Measurements from ENCODE around the gene RASSF8. TPM values are rescaled to one million over a fixed set of nuclear protein-coding genes. Genes with fewer than 3 reads are reported as not detected.

RASSF8 gene
- polyA plus RNA-seq, 3 donors: 0.08 to 0.39 TPM; not detected in 1

DNA sequence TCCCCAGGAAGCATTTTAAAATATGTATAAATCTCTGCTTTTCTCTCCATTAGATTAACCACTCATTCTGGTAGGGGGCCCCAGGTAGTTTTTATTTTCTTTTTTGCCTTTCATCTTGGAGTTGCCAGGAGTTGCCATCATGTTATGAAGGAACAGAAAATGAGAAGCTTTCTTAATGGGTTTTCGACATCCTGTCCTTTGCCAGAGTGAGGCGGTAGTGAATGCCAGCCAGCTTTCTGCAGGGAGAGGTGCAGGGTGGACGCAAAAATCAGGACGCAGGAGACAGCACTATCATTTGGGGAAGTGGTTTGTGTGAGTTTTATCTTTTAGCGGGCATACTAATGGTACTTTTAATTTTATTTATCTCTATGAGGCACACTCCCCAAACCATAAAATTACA lies 1.7 kb downstream of the RASSF8 start:
- Histone ChIP-seq H3K4me3 (replicated peaks in 1 of 3; ENCODE audit: low read depth in 2 of 3, low read length in 3 of 3) (peak overlapping the region in 1 of 3 experiments; percentile 79), H4K20me1 (ENCODE audit: insufficient read depth, low read length) (no peaks in the 10 kb centered on the region), H3K9ac (ENCODE audit: insufficient read depth, low read length, poor library complexity, severe bottlenecking) (no peak overlapping the region), H3K4me2 (replicated peaks; ENCODE audit: extremely low read depth, low read length, poor library complexity, severe bottlenecking) (peak overlapping the region; percentile 93), H3K27me3 (ENCODE audit: control insufficient read depth in 2 of 2, insufficient read depth in 2 of 2, low read length in 2 of 2) (peaks cover 34 to 41% of the 10 kb centered on the region in 2 donors), H3K36me3 (replicated peaks in 1 of 2; ENCODE audit: control insufficient read depth in 1 of 2, insufficient read depth in 2 of 2, low read length in 2 of 2) (no peaks in the 10 kb centered on the region), H3K79me2 (ENCODE audit: insufficient read depth, low read length) (no peaks in the 10 kb centered on the region), H3K9me3 (replicated peaks in 1 of 2; ENCODE audit: control insufficient read depth in 1 of 2, insufficient read depth in 1 of 2, low read length in 2 of 2) (no peaks in the 10 kb centered on the region), H3K4me1 (ENCODE audit: control insufficient read depth in 1 of 2, insufficient read depth in 2 of 2, low read length in 2 of 2) (peaks cover 19 to 20% of the 10 kb centered on the region in 2 donors), H3K27ac (ENCODE audit: low read depth in 1 of 2, low read length in 2 of 2) (no peak overlapping the region), H2AFZ (ENCODE audit: insufficient read depth, low read depth, low read length, poor library complexity, severe bottlenecking) (no peak overlapping the region)
- TF ChIP-seq, protein P1, sequence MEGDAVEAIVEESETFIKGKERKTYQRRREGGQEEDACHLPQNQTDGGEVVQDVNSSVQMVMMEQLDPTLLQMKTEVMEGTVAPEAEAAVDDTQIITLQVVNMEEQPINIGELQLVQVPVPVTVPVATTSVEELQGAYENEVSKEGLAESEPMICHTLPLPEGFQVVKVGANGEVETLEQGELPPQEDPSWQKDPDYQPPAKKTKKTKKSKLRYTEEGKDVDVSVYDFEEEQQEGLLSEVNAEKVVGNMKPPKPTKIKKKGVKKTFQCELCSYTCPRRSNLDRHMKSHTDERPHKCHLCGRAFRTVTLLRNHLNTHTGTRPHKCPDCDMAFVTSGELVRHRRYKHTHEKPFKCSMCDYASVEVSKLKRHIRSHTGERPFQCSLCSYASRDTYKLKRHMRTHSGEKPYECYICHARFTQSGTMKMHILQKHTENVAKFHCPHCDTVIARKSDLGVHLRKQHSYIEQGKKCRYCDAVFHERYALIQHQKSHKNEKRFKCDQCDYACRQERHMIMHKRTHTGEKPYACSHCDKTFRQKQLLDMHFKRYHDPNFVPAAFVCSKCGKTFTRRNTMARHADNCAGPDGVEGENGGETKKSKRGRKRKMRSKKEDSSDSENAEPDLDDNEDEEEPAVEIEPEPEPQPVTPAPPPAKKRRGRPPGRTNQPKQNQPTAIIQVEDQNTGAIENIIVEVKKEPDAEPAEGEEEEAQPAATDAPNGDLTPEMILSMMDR (IDR thresholded peaks at IDR 0.05): no peak
- WGBS (ENCODE audit: insufficient coverage): 4% methylated on average over 2 of the region's 5 CpGs
- Mint-ChIP-seq H3K27ac (peak overlapping the region in 1 of 7 donors; percentile 47), H3K9me3 (peaks cover 0 to 4% (median 2%) of the 10 kb centered on the region in 7 donors), H3K4me3 (peak overlapping the region; percentile 88 to 94), H3K4me1 (peaks cover 24% of the 10 kb centered on the region), H3K36me3 (peaks cover 0 to 2% of the 10 kb centered on the region in 2 donors), H3K27me3 (ENCODE audit: low read depth in 3 of 3) (peaks cover 47 to 52% (median 50%) of the 10 kb centered on the region in 3 donors)
- DNase-seq: peak; percentile 8 to 13 (median 12)
- intact Hi-C loops (cut with micrococcal nuclease): no loop called here

DNA sequence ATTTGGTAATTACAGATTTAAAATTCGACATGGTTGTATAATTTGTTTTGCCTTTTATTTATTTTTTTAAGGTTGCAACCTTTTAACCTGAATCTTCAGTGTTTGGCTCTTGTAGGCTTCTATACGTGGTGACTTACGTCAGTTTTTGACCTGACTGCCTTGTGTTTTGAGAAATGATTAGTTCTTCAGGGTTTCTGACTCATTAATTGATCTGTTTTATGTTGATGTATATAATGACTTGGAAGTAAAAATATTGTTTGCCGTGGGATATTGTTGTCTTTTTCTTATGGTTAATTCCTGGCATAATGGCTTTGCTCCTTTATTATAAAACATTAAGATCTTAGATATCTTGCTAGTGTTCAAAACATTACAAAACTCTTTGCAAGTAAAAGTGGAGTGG lies 2.5 kb downstream of the RASSF8 start:
- Histone ChIP-seq H3K4me2 (replicated peaks; ENCODE audit: extremely low read depth, low read length, poor library complexity, severe bottlenecking) (no peak overlapping the region), H3K27ac (ENCODE audit: low read depth in 1 of 2, low read length in 2 of 2) (no peak overlapping the region), H3K4me3 (replicated peaks in 1 of 3; ENCODE audit: low read depth in 2 of 3, low read length in 3 of 3) (no peak overlapping the region), H3K27me3 (ENCODE audit: control insufficient read depth in 2 of 2, insufficient read depth in 2 of 2, low read length in 2 of 2) (peaks cover 34 to 41% of the 10 kb centered on the region in 2 donors), H3K4me1 (ENCODE audit: control insufficient read depth in 1 of 2, insufficient read depth in 2 of 2, low read length in 2 of 2) (peaks cover 19 to 20% of the 10 kb centered on the region in 2 donors), H4K20me1 (ENCODE audit: insufficient read depth, low read length) (no peaks in the 10 kb centered on the region), H2AFZ (ENCODE audit: insufficient read depth, low read depth, low read length, poor library complexity, severe bottlenecking) (no peak overlapping the region), H3K79me2 (ENCODE audit: insufficient read depth, low read length) (no peaks in the 10 kb centered on the region), H3K9ac (ENCODE audit: insufficient read depth, low read length, poor library complexity, severe bottlenecking) (no peak overlapping the region), H3K9me3 (replicated peaks in 1 of 2; ENCODE audit: control insufficient read depth in 1 of 2, insufficient read depth in 1 of 2, low read length in 2 of 2) (no peaks in the 10 kb centered on the region), H3K36me3 (replicated peaks in 1 of 2; ENCODE audit: control insufficient read depth in 1 of 2, insufficient read depth in 2 of 2, low read length in 2 of 2) (no peaks in the 10 kb centered on the region)
- Mint-ChIP-seq H3K27me3 (ENCODE audit: low read depth in 3 of 3) (peaks cover 48 to 50% (median 48%) of the 10 kb centered on the region in 3 donors), H3K36me3 (peaks cover 0 to 2% of the 10 kb centered on the region in 2 donors), H3K4me1 (peaks cover 24% of the 10 kb centered on the region), H3K4me3 (peak overlapping the region in 1 of 2 donors; percentile 94), H3K9me3 (peaks cover 0 to 6% (median 2%) of the 10 kb centered on the region in 7 donors), H3K27ac (no peak overlapping the region)
- no CpG with 5 or more reads among the region's 4 CpGs for WGBS (ENCODE audit: insufficient coverage)
- TF ChIP-seq, protein P1 (IDR thresholded peaks at IDR 0.05): no peak
- intact Hi-C loops (cut with micrococcal nuclease): no loop called here
- no peak for DNase-seq
